GM19467 (cell line): Measurements from ENCODE around the gene CD300LG.
"Not testable (repeated sequence)": the region's sequence is repeated elsewhere in the genome, so short reads cannot be mapped to it uniquely, and the experiment has no call there.

Experiments used
- ATAC-seq: cut with Tn5 transposase; IDR thresholded peaks from one replicate; pipeline ENCODE4 v1.9.1; 2021; ENCODE audit warnings: mild to moderate bottlenecking, moderate library complexity; ENCODE audit not compliant: unreplicated experiment

The CD300LG gene

DNA sequence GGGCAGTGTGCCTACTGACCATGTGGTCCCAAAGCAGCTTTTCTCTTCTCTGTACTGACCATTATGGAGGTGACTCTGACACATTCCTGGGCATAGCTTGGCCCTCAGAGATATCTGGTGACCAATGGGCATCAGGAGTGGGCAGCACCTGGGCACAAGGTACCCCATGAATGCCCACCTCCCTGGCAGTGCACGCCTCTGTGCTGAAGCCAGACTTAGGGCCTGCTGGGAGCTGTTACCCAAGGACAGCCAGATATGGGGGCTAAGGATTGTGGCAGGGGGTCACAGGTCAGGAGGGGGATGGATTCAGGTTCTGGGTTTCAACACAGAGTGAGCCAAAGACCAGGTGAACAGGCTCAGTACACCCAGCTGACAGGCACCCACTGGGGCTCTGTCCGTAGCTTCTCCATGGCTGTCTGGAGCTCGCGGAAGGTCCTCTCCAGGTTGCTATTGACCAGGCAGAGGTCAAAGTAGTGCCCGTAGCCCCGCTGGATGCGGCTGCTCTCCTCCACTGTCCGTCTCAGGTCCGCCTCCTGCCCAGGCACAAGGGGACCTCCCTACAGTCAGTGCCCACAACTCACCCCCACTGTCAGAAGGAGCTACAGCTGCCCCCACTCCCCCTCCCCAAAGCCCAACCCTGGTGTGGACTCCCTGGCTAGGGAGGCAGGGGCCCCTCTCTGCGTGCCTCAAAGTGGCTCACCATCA lies 30.6 kb downstream of the CD300LG start:
- no peak for ATAC-seq

DNA sequence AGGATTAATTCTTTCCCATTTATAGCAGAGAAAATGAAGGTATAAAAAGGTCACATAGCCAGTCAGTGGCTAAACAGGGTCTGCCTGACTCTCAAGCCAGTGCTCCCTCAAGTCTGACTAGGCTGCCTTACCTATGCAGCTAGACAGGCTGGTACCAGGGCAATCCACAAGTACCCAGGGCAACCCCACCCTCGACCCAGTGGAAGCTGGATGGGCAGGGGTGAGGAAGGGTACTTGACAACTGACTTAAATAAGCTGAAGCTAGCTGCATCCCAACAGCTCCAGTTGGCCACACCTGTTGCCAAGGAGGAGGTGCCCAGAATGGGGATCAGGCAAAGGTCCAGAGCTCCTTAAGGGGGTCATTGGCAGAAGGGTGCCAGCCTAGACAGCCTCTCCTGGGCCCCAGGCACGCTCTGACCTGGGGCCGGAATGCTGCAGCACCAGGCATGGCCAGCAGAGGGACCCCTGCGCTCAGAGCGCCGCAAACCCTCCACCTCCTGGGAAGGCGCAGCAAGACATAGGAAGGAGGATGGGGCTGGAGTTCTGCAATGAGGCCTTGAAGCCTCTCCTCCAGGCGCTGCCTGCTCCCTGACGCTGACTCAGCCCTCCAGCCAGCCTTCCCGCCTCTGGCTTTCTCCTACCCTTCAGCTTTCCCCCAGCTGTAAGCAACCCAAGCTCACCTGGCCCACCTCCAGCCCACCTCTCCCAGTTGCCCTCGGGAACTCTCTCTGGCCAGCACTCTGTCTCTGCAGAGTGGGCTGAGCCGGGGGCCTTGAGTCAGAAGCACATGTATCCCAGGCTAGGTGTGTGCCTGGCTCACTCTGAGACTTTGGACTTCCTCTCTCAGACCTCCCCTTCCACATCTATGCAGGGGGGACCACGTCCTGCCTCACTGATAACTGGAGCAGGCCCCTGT lies 31.5 kb downstream of the CD300LG start:
- ATAC-seq = no peak

- ATAC-seq = no peak
Measured at GRCh38 chr17:43879723-43880419, 32.9 kb downstream of the CD300LG start.

- ATAC-seq = no peak
Measured at GRCh38 chr17:43880420-43880991, 33.5 kb downstream of the CD300LG start.

DNA sequence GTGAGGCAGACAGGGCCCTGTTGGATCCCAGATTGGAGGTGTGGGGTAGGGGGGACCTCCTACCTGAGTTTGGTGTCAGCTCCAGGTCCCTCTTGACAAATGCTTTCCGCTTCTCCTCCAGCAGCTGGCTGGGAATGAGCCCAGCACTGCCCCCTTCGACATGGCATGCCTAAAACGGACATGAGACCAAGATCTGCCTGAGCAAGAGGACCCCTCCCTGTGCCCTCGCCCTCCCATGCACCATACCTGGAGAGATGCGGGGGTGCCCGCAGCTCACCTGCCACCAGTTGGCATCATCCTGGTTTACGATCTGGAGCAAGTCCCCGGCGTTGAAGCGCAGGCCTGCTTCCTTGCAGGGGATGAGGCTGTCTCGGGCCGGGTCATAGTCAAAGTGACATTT lies 34.2 kb downstream of the CD300LG start:
- no peak for ATAC-seq

DNA sequence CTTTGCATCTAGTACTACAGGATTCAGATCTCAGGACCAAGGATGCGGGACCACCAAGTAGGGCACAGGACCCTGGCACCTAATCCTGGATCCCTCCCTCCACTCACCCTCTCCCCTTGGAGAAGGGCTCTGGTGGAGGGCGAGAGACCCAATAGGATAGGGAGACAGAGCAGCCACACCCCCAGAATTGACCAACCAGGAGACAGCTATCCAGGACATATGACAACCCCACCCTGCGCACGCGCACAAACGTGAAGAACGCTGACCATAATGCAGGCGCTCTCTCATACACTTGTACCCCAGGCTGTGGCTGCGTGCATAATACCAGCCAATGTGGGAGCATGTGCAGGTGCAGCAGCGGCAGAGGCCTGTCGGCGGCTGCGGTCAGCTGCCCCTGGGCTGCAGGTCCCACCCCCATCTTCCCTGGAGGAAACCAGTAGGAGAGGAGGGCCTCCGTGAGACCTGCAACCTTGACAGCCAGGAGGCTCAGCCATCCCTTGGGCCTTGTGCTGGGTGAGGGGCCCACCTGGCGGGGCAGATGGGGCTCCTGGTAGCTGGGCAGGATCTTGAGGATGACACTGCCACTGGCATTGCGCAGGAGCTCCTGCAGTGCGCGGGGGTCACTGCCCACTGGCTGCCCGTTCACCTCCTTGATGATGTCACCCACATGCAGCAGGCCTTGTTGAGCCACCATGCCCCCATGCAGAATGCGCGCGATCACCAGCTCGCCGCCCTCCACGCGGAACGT lies 35.0 kb downstream of the CD300LG start:
- ATAC-seq = no peak

DNA sequence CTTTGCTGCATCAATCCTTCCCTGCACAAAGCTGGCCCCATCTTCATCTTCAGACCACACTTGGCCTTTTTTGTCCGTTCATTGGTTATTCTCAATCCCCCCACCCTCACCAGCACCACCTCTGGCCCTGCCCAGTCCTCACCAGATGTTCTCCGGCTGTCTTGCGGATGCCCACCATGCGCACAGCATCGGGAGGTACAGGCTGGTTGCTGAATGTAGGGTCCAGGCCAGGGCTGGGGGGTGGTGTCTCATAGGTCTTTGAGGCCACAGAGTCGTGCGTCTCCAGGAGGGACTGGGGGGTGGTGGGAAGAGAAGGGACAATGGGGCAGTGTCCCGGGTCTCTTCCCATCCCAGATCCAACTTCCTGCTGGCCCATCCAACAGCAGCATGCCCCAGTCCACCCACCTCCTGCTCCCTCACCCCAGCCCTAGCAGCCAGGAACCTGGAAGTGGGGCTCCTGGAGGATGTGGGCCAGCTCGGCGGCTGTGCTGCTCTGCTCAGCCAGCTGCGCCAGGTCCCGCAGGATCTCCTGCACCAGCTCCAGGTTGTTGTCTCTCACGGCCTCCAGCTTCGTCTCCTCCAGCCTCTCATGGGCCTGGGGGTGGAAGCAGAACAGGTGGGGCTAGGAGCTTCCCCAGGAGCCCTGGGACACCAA lies 35.9 kb downstream of the CD300LG start:
- no peak for ATAC-seq

DNA sequence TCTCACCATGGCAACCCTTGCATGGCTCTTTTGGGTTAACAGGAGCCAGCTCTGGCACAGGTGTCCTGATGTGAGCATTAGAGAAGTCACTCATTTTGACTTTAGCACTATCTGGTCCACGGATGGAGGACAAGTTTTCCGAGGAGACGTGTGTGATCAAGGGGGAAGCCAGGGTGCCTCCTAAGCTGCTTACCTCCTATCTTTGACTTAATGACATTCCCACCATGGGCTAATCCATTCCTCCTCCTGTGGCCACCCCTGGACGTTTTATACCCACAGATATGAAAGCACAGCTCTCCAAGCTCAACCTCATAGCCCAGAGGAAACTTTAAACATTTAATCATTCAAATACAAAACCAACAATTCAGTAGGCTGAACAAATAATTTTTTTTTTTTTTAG lies 41.6 kb downstream of the CD300LG start:
- ATAC-seq = no peak

GRCh38 chr17:43890240-43890639 lies 43.3 kb downstream of the CD300LG start:
- ATAC-seq = no peak

DNA sequence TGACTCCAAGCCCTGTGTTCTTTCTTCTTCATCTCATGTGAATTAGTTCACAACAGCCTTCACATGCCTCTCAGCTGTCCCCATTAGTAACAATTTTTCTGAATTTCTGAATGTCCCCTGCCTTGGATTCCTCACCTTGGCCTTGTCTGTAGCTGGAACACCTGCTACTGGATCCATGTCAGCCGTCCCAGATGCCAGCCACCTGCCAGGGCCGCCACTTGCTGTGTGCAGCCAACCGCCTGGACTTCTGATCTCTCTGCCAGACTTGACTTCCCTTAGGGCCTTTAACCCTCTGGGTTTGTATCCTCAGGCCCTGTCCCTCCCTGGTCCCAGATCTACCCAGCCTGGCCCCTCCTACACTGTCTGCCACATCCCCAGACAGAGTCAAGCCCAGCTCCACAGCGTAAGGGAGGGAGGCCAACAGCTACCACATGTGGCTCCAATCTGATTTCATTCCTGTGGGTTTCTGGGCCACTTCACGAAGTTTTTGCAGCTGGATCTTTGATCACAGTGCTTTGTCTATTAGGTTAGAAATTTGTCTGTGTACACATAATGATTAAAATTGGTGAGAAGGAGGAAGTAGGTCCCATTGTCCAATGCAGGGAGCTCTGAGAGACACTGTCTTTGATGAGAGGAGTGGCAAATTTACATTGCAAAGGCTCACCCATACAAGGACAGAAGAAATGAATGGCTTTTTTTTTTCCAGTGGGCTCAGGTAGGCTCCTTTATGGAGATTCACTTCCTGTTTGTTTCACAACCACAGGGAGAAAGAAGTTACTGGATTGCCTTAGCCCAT lies 45.1 kb downstream of the CD300LG start:
- no peak for ATAC-seq

DNA sequence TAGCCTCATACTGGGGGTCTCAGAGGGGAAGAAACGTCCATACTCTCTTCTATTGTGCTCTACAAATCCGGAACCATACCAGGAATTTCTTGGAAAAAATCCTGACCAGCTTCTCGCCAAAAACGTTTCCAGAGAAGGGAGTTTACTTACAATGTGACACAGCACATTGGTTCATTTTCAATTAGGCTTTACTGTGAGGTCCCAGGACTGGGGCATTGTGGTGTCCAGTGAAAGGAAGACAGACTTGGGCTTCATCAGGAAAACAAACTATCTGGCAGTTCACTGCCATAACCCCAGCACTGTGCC lies 45.6 kb downstream of the CD300LG start:
- ATAC-seq = no peak

DNA sequence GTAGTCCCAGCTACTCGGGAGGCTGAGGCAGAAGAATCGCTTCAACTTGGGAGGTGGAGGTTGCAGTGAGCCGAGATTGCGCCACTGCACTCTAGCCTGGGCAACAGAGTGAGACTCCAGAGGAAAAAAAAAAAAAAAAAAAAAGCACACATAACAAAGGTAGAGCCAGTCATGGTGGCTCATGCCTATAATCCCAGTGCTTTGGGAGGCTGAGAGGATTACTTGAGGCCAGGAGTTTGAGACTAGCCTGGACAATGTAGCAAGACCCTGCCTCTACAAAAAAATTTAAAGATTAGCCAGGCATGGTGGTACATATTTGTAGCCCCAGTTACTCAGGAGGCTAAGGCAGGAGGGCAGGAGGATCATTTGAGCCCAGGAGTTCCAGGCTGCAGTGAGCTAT lies 47.5 kb downstream of the CD300LG start:
- not testable (repeated sequence) for ATAC-seq

GRCh38 chr17:43897831-43898230 lies 50.9 kb downstream of the CD300LG start:
- ATAC-seq = no peak

DNA sequence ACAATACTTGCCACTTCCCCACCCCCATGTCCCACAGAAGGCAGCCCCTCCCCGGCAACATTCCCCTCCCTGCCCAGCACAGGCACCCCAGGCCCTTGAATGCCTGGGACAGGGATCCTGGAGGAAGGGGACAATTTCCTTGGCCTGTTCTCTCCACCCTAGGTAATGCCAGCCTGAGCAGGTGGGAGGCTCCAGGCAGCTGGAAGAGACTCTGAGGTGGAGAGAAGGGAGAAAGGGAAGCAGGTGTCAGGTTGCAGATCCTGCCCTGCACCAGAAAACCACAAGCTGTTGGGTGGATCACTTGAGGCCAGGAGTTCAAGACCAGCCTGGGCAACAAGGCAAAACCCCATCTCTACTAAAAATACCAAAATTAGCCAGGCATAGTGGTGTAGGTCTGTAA lies 51.5 kb downstream of the CD300LG start:
- ATAC-seq = no peak

- ATAC-seq = no peak
Measured at GRCh38 chr17:43900183-43900857, 53.3 kb downstream of the CD300LG start.

- ATAC-seq = no peak
Measured at GRCh38 chr17:43900858-43901754, 54.1 kb downstream of the CD300LG start.

GRCh38 chr17:43901861-43902589 lies 55.0 kb downstream of the CD300LG start:
- ATAC-seq = no peak
